Measurements from ENCODE around the gene RWDD3.

The RWDD3 gene

GRCh38 chr1:95230256-95230655, 3.8 kb upstream of the RWDD3 start:
- Histone ChIP-seq H3K4me3 (ENCODE audit: low read depth, low read length) (no peak overlapping the region), H3K27ac (ENCODE audit: low read depth, low read length) (no peak overlapping the region), H3K4me1 (ENCODE audit: control insufficient read depth, insufficient read depth, low read length) (peaks cover 11% of the 10 kb centered on the region), H3K9ac (ENCODE audit: low read depth, low read length) (no peak overlapping the region), H3K27me3 (ENCODE audit: control insufficient read depth, insufficient read depth, low read length) (no peaks in the 10 kb centered on the region), H3K9me3 (ENCODE audit: control insufficient read depth, insufficient read depth, low read length) (no peaks in the 10 kb centered on the region), H3K36me3 (ENCODE audit: control insufficient read depth, insufficient read depth, low read length) (no peaks in the 10 kb centered on the region)

GRCh38 chr1:95230768-95231191, 3.2 kb upstream of the RWDD3 start:
- Histone ChIP-seq H3K9ac (ENCODE audit: low read depth, low read length) (no peak overlapping the region), H3K36me3 (ENCODE audit: control insufficient read depth, insufficient read depth, low read length) (no peaks in the 10 kb centered on the region), H3K27ac (ENCODE audit: low read depth, low read length) (no peak overlapping the region), H3K4me1 (ENCODE audit: control insufficient read depth, insufficient read depth, low read length) (peaks cover 11% of the 10 kb centered on the region), H3K27me3 (ENCODE audit: control insufficient read depth, insufficient read depth, low read length) (no peaks in the 10 kb centered on the region), H3K4me3 (ENCODE audit: low read depth, low read length) (no peak overlapping the region), H3K9me3 (ENCODE audit: control insufficient read depth, insufficient read depth, low read length) (no peaks in the 10 kb centered on the region)

- Histone ChIP-seq H3K9ac (ENCODE audit: low read depth, low read length) (no peak overlapping the region), H3K4me1 (ENCODE audit: control insufficient read depth, insufficient read depth, low read length) (peaks cover 21% of the 10 kb centered on the region), H3K36me3 (ENCODE audit: control insufficient read depth, insufficient read depth, low read length) (peaks cover 2% of the 10 kb centered on the region; the same call in 1 of the 2 replicates), H3K27ac (ENCODE audit: low read depth, low read length) (peak overlapping the region; percentile 79), H3K4me3 (ENCODE audit: low read depth, low read length) (peak overlapping the region; percentile 99), H3K27me3 (ENCODE audit: control insufficient read depth, insufficient read depth, low read length) (no peaks in the 10 kb centered on the region), H3K9me3 (ENCODE audit: control insufficient read depth, insufficient read depth, low read length) (no peaks in the 10 kb centered on the region)
These were observed 1.2 kb upstream of the RWDD3 start for GRCh38 chr1:95232646-95233318.

- Histone ChIP-seq H3K27ac (ENCODE audit: low read depth, low read length) (peak overlapping the region; percentile 79), H3K36me3 (ENCODE audit: control insufficient read depth, insufficient read depth, low read length) (peaks cover 6% of the 10 kb centered on the region; the same call in 1 of the 2 replicates), H3K4me1 (ENCODE audit: control insufficient read depth, insufficient read depth, low read length) (peaks cover 21% of the 10 kb centered on the region), H3K27me3 (ENCODE audit: control insufficient read depth, insufficient read depth, low read length) (no peaks in the 10 kb centered on the region), H3K9ac (ENCODE audit: low read depth, low read length) (no peak overlapping the region; the same call in 1 of the 2 replicates), H3K9me3 (ENCODE audit: control insufficient read depth, insufficient read depth, low read length) (no peaks in the 10 kb centered on the region), H3K4me3 (ENCODE audit: low read depth, low read length) (peak overlapping the region; percentile 99)
These were observed 682 bp upstream of the RWDD3 start for GRCh38 chr1:95233319-95233736.

GRCh38 chr1:95236784-95237575, 3.0 kb downstream of the RWDD3 start:
- Histone ChIP-seq H3K27me3 (ENCODE audit: control insufficient read depth, insufficient read depth, low read length) (no peaks in the 10 kb centered on the region), H3K27ac (ENCODE audit: low read depth, low read length) (no peak overlapping the region), H3K4me3 (ENCODE audit: low read depth, low read length) (no peak overlapping the region), H3K4me1 (ENCODE audit: control insufficient read depth, insufficient read depth, low read length) (peaks cover 21% of the 10 kb centered on the region), H3K9me3 (ENCODE audit: control insufficient read depth, insufficient read depth, low read length) (peaks cover 14% of the 10 kb centered on the region), H3K9ac (ENCODE audit: low read depth, low read length) (no peak overlapping the region), H3K36me3 (ENCODE audit: control insufficient read depth, insufficient read depth, low read length) (peaks cover 26% of the 10 kb centered on the region)

- Histone ChIP-seq H3K4me1 (ENCODE audit: control insufficient read depth, insufficient read depth, low read length) (peaks cover 14% of the 10 kb centered on the region), H3K27me3 (ENCODE audit: control insufficient read depth, insufficient read depth, low read length) (no peaks in the 10 kb centered on the region), H3K27ac (ENCODE audit: low read depth, low read length) (no peak overlapping the region), H3K4me3 (ENCODE audit: low read depth, low read length) (no peak overlapping the region), H3K9ac (ENCODE audit: low read depth, low read length) (no peak overlapping the region), H3K36me3 (ENCODE audit: control insufficient read depth, insufficient read depth, low read length) (peaks cover 33% of the 10 kb centered on the region), H3K9me3 (ENCODE audit: control insufficient read depth, insufficient read depth, low read length) (peaks cover 17% of the 10 kb centered on the region)
These were observed 4.1 kb downstream of the RWDD3 start for GRCh38 chr1:95237981-95238703.

- H3K27ac ChIP-seq (ENCODE audit: low read depth, low read length): no peak overlapping the region
- no peak overlapping the region for H3K4me3 ChIP-seq (ENCODE audit: low read depth, low read length)
- H3K36me3 ChIP-seq (ENCODE audit: control insufficient read depth, insufficient read depth, low read length): peaks cover 35% of the 10 kb centered on the region
- H3K9ac ChIP-seq (ENCODE audit: low read depth, low read length): no peak overlapping the region
- H3K4me1 ChIP-seq (ENCODE audit: control insufficient read depth, insufficient read depth, low read length): peaks cover 10% of the 10 kb centered on the region
- peaks cover 17% of the 10 kb centered on the region for H3K9me3 ChIP-seq (ENCODE audit: control insufficient read depth, insufficient read depth, low read length)
- H3K27me3 ChIP-seq (ENCODE audit: control insufficient read depth, insufficient read depth, low read length): no peaks in the 10 kb centered on the region
These were observed 11.0 kb downstream of the RWDD3 start for GRCh38 chr1:95245029-95245428.

GRCh38 chr1:95246511-95246910, 12.5 kb downstream of the RWDD3 start:
- Histone ChIP-seq H3K9ac (ENCODE audit: low read depth, low read length) (no peak overlapping the region), H3K27me3 (ENCODE audit: control insufficient read depth, insufficient read depth, low read length) (no peaks in the 10 kb centered on the region), H3K4me1 (ENCODE audit: control insufficient read depth, insufficient read depth, low read length) (peaks cover 10% of the 10 kb centered on the region), H3K27ac (ENCODE audit: low read depth, low read length) (peak overlapping the region; percentile 5), H3K36me3 (ENCODE audit: control insufficient read depth, insufficient read depth, low read length) (peaks cover 24% of the 10 kb centered on the region), H3K9me3 (ENCODE audit: control insufficient read depth, insufficient read depth, low read length) (peaks cover 6% of the 10 kb centered on the region; the same call in 1 of the 2 replicates), H3K4me3 (ENCODE audit: low read depth, low read length) (no peak overlapping the region)

- H3K4me1 ChIP-seq (ENCODE audit: control insufficient read depth, insufficient read depth, low read length): peaks cover 13% of the 10 kb centered on the region
- H3K9me3 ChIP-seq (ENCODE audit: control insufficient read depth, insufficient read depth, low read length): no peaks in the 10 kb centered on the region
- H3K27ac ChIP-seq (ENCODE audit: low read depth, low read length): no peak overlapping the region
- H3K4me3 ChIP-seq (ENCODE audit: low read depth, low read length): no peak overlapping the region
- H3K9ac ChIP-seq (ENCODE audit: low read depth, low read length): no peak overlapping the region
- peaks cover 18% of the 10 kb centered on the region for H3K36me3 ChIP-seq (ENCODE audit: control insufficient read depth, insufficient read depth, low read length)
- H3K27me3 ChIP-seq (ENCODE audit: control insufficient read depth, insufficient read depth, low read length): no peaks in the 10 kb centered on the region
These were observed 13.6 kb downstream of the RWDD3 start for GRCh38 chr1:95247607-95248006.

- no peak overlapping the region for H3K27ac ChIP-seq (ENCODE audit: low read depth, low read length)
- no peak overlapping the region for H3K9ac ChIP-seq (ENCODE audit: low read depth, low read length)
- H3K27me3 ChIP-seq (ENCODE audit: control insufficient read depth, insufficient read depth, low read length): no peaks in the 10 kb centered on the region
- H3K4me1 ChIP-seq (ENCODE audit: control insufficient read depth, insufficient read depth, low read length): peaks cover 13% of the 10 kb centered on the region
- H3K4me3 ChIP-seq (ENCODE audit: low read depth, low read length): no peak overlapping the region
- no peaks in the 10 kb centered on the region for H3K9me3 ChIP-seq (ENCODE audit: control insufficient read depth, insufficient read depth, low read length)
- peaks cover 8% of the 10 kb centered on the region for H3K36me3 ChIP-seq (ENCODE audit: control insufficient read depth, insufficient read depth, low read length)
These were observed 15.9 kb downstream of the RWDD3 start for GRCh38 chr1:95249916-95250315.
